HepG2 (cell line): Measurements from ENCODE around the gene SPATA12. TPM values are rescaled to one million over a fixed set of nuclear protein-coding genes. Genes with fewer than 3 reads are reported as not detected.
A peak's percentile ranks its signal among the peaks of the same experiment; 100 is the strongest.

Source experiments
- EHMT2 ChIP-seq: fragments of 200-600 bp; sonication (generic); IDR thresholded peaks from 2 replicates; pipeline ENCODE4 v1.7.0; 2017; ENCODE audit warnings: antibody characterized with exemption, low read depth, low read length, borderline replicate concordance
- GATA4 ChIP-seq: sonication (generic); IDR thresholded peaks from 2 replicates; pipeline ENCODE4 v1.6.1; 2016; ENCODE audit warnings: antibody characterized with exemption, low read depth, borderline replicate concordance
- HNRNPL ChIP-seq: fragments of 200-400 bp; formaldehyde crosslinking; IDR thresholded peaks from 2 replicates; pipeline ENCODE4 v1.6.1; 2017; ENCODE audit warnings: mild to moderate bottlenecking, low read depth, low read length
- JUNB ChIP-seq: sonication (generic); formaldehyde crosslinking; IDR thresholded peaks from 2 replicates; pipeline ENCODE4 v1.8.0; 2022; ENCODE audit warnings: missing genetic modification reagents, mild to moderate bottlenecking, borderline replicate concordance
- MAFG ChIP-seq: sonication (generic); formaldehyde crosslinking; IDR thresholded peaks from 2 replicates; pipeline ENCODE4 v1.5.1; 2020; ENCODE audit warnings: mild to moderate bottlenecking, missing genetic modification reagents
- MEF2D ChIP-seq: sonication (generic); formaldehyde crosslinking; IDR thresholded peaks from 2 replicates; pipeline ENCODE4 v1.5.1; 2020; ENCODE audit warnings: mild to moderate bottlenecking, missing genetic modification reagents
- NFATC3 ChIP-seq: sonication (generic); formaldehyde crosslinking; IDR thresholded peaks from 2 replicates; pipeline ENCODE4 v1.5.1; 2020; ENCODE audit warnings: mild to moderate bottlenecking, missing genetic modification reagents
- POLR2A ChIP-seq, 2 experiments: IDR thresholded peaks; 2 replicates each; pipeline ENCODE4 v1.6.1; 2011; ENCODE audit warnings: low read depth in 2 of 2, low read length in 2 of 2, mild to moderate bottlenecking in 1 of 2, moderate library complexity in 1 of 2; ENCODE audit not compliant: insufficient read depth in 1 of 2
- RAD51 ChIP-seq: fragments of 450-650 bp; IDR thresholded peaks from 2 replicates; pipeline ENCODE4 v1.6.1; 2016; ENCODE audit warnings: borderline replicate concordance
- SETDB1 ChIP-seq: sonication (generic); formaldehyde crosslinking; IDR thresholded peaks from 2 replicates; pipeline ENCODE4 v1.5.1; 2020; ENCODE audit warnings: missing genetic modification reagents, mild to moderate bottlenecking, borderline replicate concordance
- TBX2 ChIP-seq: sonication (generic); formaldehyde crosslinking; IDR thresholded peaks from 2 replicates; pipeline ENCODE4 v1.5.0; 2020; ENCODE audit warnings: missing genetic modification reagents, mild to moderate bottlenecking, borderline replicate concordance
- ZKSCAN8 ChIP-seq: IDR thresholded peaks from 2 replicates; pipeline ENCODE4 v1.6.1; 2016; ENCODE audit warnings: borderline replicate concordance, missing genetic modification reagents, missing compliant biosample characterization
- ZNF3 ChIP-seq: IDR thresholded peaks from 2 replicates; pipeline ENCODE4 v1.7.0; 2017; ENCODE audit warnings: inconsistent platforms
- ZNF577 ChIP-seq: sonication (generic); formaldehyde crosslinking; IDR thresholded peaks from 2 replicates; pipeline ENCODE4 v1.4.0; 2020; ENCODE audit warnings: mild to moderate bottlenecking, low read depth, missing genetic modification reagents, borderline replicate concordance
- ZNF672 ChIP-seq: sonication (generic); formaldehyde crosslinking; IDR thresholded peaks from 2 replicates; pipeline ENCODE4 v1.8.1; 2022; ENCODE audit warnings: missing genetic modification reagents
- ZSCAN25 ChIP-seq: sonication (generic); formaldehyde crosslinking; IDR thresholded peaks from 2 replicates; pipeline ENCODE4 v1.8.0; 2022; ENCODE audit warnings: mild to moderate bottlenecking, missing genetic modification reagents
- ZSCAN30 ChIP-seq: sonication (generic); formaldehyde crosslinking; IDR thresholded peaks from 2 replicates; pipeline ENCODE4 v1.5.0; 2020; ENCODE audit warnings: mild to moderate bottlenecking, missing genetic modification reagents
- polyA plus RNA-seq, 8 experiments: library from polyadenylated mRNA; depleted of rRNA in 3 of 8; stranded (reverse) in 7 of 8; unstranded in 1 of 8; fragments of >200 nt; fragmentation: Illumina TruSeq in 4 of 8; extraction: Trizol in 4 of 8; gene quantifications; 2 replicates each; pipeline versions ENCODE4 v1.2.1 to v1.2.3, GENCODE V29; 2011 to 2016; ENCODE audit warnings: low read depth in 4 of 8, missing spikeins in 1 of 8, mixed read lengths in 1 of 8; ENCODE audit not compliant: insufficient read depth in 1 of 8
- total RNA-seq, 5 experiments: library from RNA; depleted of rRNA; stranded (reverse); fragments of >200 nt; fragmentation: Illumina TruSeq; extraction: Trizol; gene quantifications; 2 replicates each; pipeline ENCODE4 v1.2.3, GENCODE V29; 2016; ENCODE audit warnings: low read depth in 1 of 5
- TF ChIP-seq, protein P1 (sequence below), 2 experiments: sonication (generic) in 1 of 2; formaldehyde crosslinking in 1 of 2; IDR thresholded peaks; 2 replicates each; pipeline versions ENCODE4 v1.4.0 to v1.6.1; 2016 to 2020; ENCODE audit warnings: borderline replicate concordance in 1 of 2, low read depth in 1 of 2, mild to moderate bottlenecking in 1 of 2, missing genetic modification reagents in 1 of 2
- TF ChIP-seq, protein P2 (sequence below): sonication (generic); formaldehyde crosslinking; IDR thresholded peaks from 2 replicates; pipeline ENCODE4 v1.4.0; 2020; ENCODE audit warnings: low read depth, missing genetic modification reagents
- TF ChIP-seq, protein P3 (sequence below): sonication (generic); formaldehyde crosslinking; IDR thresholded peaks from 2 replicates; pipeline ENCODE4 v1.4.0; 2020; ENCODE audit warnings: missing genetic modification reagents

The SPATA12 gene
- total and polyA plus RNA-seq, 2 of the 13 experiments (the other 11 are each of a cell fraction or from before 2014, with no cell fraction given) = 0.09 to 0.25 TPM

DNA sequence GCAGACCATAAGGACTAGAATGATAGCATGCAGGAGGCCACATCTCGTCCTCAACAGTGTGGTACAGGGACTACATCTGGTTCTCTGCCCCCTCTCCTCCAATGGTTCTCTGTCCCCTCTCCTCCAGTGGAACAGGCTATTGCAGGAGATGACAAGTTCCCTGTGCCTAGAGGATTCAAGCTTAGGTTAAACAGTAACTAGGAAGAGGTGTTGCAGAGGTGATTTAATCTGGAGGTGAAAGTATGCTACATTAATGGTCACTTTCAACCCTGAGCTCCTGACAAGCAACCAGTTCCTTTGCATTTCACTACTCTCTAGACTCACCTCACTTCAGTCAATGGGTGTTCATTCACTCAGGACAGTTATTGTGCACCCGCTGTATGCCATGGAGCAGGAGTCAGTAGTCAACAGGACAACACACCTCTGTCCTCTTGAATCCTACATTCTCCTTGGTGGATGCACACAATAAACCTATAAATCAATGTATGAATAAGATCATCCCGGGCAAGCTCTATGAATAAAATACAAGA, 16.0 kb downstream of the SPATA12 start (continued):
- TF ChIP-seq, protein P1, sequence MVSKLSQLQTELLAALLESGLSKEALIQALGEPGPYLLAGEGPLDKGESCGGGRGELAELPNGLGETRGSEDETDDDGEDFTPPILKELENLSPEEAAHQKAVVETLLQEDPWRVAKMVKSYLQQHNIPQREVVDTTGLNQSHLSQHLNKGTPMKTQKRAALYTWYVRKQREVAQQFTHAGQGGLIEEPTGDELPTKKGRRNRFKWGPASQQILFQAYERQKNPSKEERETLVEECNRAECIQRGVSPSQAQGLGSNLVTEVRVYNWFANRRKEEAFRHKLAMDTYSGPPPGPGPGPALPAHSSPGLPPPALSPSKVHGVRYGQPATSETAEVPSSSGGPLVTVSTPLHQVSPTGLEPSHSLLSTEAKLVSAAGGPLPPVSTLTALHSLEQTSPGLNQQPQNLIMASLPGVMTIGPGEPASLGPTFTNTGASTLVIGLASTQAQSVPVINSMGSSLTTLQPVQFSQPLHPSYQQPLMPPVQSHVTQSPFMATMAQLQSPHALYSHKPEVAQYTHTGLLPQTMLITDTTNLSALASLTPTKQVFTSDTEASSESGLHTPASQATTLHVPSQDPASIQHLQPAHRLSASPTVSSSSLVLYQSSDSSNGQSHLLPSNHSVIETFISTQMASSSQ (IDR thresholded peaks at IDR 0.05; ENCODE audit: low read depth) = peak; percentile 69; the same call in 1 of the 2 replicates
- TF ChIP-seq, protein P1 (CRISPR knock-in tag; IDR thresholded peaks at IDR 0.05; ENCODE audit: borderline replicate concordance) = peak; percentile 60; the same call in 1 of the 2 replicates
- no peak for TF ChIP-seq POLR2A (IDR thresholded peaks at IDR 0.05; ENCODE audit: insufficient read depth in 1 of 2, low read depth in 2 of 2, low read length in 2 of 2)
- TF ChIP-seq GATA4 = no peak
- TF ChIP-seq EHMT2 = no peak
- TF ChIP-seq ZNF672 (CRISPR knock-in tag) = no peak
- TF ChIP-seq, protein P2, sequence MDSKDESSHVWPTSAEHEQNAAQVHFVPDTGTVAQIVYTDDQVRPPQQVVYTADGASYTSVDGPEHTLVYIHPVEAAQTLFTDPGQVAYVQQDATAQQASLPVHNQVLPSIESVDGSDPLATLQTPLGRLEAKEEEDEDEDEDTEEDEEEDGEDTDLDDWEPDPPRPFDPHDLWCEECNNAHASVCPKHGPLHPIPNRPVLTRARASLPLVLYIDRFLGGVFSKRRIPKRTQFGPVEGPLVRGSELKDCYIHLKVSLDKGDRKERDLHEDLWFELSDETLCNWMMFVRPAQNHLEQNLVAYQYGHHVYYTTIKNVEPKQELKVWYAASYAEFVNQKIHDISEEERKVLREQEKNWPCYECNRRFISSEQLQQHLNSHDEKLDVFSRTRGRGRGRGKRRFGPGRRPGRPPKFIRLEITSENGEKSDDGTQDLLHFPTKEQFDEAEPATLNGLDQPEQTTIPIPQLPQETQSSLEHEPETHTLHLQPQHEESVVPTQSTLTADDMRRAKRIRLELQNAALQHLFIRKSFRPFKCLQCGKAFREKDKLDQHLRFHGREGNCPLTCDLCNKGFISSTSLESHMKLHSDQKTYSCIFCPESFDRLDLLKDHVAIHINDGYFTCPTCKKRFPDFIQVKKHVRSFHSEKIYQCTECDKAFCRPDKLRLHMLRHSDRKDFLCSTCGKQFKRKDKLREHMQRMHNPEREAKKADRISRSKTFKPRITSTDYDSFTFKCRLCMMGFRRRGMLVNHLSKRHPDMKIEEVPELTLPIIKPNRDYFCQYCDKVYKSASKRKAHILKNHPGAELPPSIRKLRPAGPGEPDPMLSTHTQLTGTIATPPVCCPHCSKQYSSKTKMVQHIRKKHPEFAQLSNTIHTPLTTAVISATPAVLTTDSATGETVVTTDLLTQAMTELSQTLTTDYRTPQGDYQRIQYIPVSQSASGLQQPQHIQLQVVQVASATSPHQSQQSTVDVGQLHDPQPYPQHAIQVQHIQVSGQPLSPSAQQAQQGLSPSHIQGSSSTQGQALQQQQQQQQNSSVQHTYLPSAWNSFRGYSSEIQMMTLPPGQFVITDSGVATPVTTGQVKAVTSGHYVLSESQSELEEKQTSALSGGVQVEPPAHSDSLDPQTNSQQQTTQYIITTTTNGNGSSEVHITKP = peak; percentile 55; the same call in 1 of the 2 replicates
- TF ChIP-seq MEF2D (CRISPR knock-in tag) = no peak
- no peak for TF ChIP-seq HNRNPL
- TF ChIP-seq JUNB (CRISPR knock-in tag) = no peak
- peak; percentile 90 for TF ChIP-seq ZKSCAN8 (CRISPR knock-in tag)
- TF ChIP-seq, protein P3, sequence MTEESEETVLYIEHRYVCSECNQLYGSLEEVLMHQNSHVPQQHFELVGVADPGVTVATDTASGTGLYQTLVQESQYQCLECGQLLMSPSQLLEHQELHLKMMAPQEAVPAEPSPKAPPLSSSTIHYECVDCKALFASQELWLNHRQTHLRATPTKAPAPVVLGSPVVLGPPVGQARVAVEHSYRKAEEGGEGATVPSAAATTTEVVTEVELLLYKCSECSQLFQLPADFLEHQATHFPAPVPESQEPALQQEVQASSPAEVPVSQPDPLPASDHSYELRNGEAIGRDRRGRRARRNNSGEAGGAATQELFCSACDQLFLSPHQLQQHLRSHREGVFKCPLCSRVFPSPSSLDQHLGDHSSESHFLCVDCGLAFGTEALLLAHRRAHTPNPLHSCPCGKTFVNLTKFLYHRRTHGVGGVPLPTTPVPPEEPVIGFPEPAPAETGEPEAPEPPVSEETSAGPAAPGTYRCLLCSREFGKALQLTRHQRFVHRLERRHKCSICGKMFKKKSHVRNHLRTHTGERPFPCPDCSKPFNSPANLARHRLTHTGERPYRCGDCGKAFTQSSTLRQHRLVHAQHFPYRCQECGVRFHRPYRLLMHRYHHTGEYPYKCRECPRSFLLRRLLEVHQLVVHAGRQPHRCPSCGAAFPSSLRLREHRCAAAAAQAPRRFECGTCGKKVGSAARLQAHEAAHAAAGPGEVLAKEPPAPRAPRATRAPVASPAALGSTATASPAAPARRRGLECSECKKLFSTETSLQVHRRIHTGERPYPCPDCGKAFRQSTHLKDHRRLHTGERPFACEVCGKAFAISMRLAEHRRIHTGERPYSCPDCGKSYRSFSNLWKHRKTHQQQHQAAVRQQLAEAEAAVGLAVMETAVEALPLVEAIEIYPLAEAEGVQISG (CRISPR knock-in tag) = no peak
- peak; percentile 66; the same call in 1 of the 2 replicates for TF ChIP-seq TBX2
- no peak for TF ChIP-seq ZSCAN30
- TF ChIP-seq ZSCAN25 (CRISPR knock-in tag) = no peak
- no peak for TF ChIP-seq ZNF3 (CRISPR knock-in tag)
- TF ChIP-seq ZNF577 (CRISPR knock-in tag) = no peak
- TF ChIP-seq MAFG (CRISPR knock-in tag) = no peak
- no peak for TF ChIP-seq RAD51
- no peak for TF ChIP-seq SETDB1 (CRISPR knock-in tag)
- no peak for TF ChIP-seq NFATC3
